ENCODE measurements around the gene NECTIN1.
"Not testable (repeated sequence)": the region's sequence is repeated elsewhere in the genome, so short reads cannot be mapped to it uniquely, and the experiment has no call there.

NECTIN1 gene

GRCh38 chr11:119614222-119615002 is 114.6 kb downstream of the NECTIN1 start:
- DNase-seq = no peak

- DNase-seq = no peak
These were observed 116.2 kb downstream of the NECTIN1 start for GRCh38 chr11:119612814-119613213.

GRCh38 chr11:119610836-119611426 is 118.1 kb downstream of the NECTIN1 start:
- no peak for DNase-seq

- no peak for DNase-seq
These were observed 120.2 kb downstream of the NECTIN1 start for GRCh38 chr11:119608781-119609180.

- no peak for DNase-seq
These were observed 120.8 kb downstream of the NECTIN1 start for GRCh38 chr11:119608201-119608600.

GRCh38 chr11:119607726-119608125 is 121.3 kb downstream of the NECTIN1 start:
- DNase-seq = no peak

GRCh38 chr11:119605137-119605665 is 123.8 kb downstream of the NECTIN1 start:
- no peak for DNase-seq

- no peak for DNase-seq
These were observed 126.1 kb downstream of the NECTIN1 start for GRCh38 chr11:119602745-119603373.

GRCh38 chr11:119599864-119600541 is 129.0 kb downstream of the NECTIN1 start:
- DNase-seq = no peak

GRCh38 chr11:119595941-119596340 is 133.1 kb downstream of the NECTIN1 start:
- not testable (repeated sequence) for DNase-seq

- no peak for DNase-seq
These were observed 134.3 kb downstream of the NECTIN1 start for GRCh38 chr11:119594639-119595249.

- DNase-seq = no peak
These were observed 135.7 kb downstream of the NECTIN1 start for GRCh38 chr11:119593346-119593745.

GRCh38 chr11:119592642-119593041 is 136.4 kb downstream of the NECTIN1 start:
- no peak for DNase-seq

GRCh38 chr11:119591836-119592310 is 137.1 kb downstream of the NECTIN1 start:
- DNase-seq = no peak

GRCh38 chr11:119590651-119591351 is 138.2 kb downstream of the NECTIN1 start:
- no peak for DNase-seq

- no peak for DNase-seq
These were observed 140.0 kb downstream of the NECTIN1 start for GRCh38 chr11:119589001-119589400.
